Colonic mucosa (tissue), 4 donors: ENCODE measurements around the gene CDH5. TPM values are rescaled to one million over a fixed set of nuclear protein-coding genes. Genes with fewer than 3 reads are reported as not detected.

Experiments
- DNase-seq: peaks from one replicate; pipeline ENCODE4 v3.0.0-alpha.2; 2020
- H3K27ac ChIP-seq: fragments of 200-600 bp; one replicate; pipeline ENCODE4 v1.8.0; 2021
- H3K27me3 ChIP-seq: fragments of 200-600 bp; one replicate; pipeline ENCODE4 v1.8.0; 2021
- H3K36me3 ChIP-seq: fragments of 200-600 bp; one replicate; pipeline ENCODE4 v1.8.0; 2021
- H3K4me1 ChIP-seq: fragments of 200-600 bp; one replicate; pipeline ENCODE4 v1.8.0; 2021; ENCODE audit warnings: mild to moderate bottlenecking
- H3K4me3 ChIP-seq: fragments of 200-600 bp; one replicate; pipeline ENCODE4 v1.8.0; 2021
- H3K9ac ChIP-seq, 2 donors: one replicate each; pipeline ENCODE4 v1.7.0; 2013; ENCODE audit warnings: control low read depth in 2 of 2, low read depth in 2 of 2, low read length in 2 of 2
- H3K9me3 ChIP-seq: fragments of 200-600 bp; one replicate; pipeline ENCODE4 v1.8.0; 2021
- CTCF ChIP-seq: fragments of 200-600 bp; IDR thresholded peaks from one replicate; pipeline ENCODE4 v1.8.0; 2022; ENCODE audit warnings: antibody characterized with exemption, mild to moderate bottlenecking
- intact Hi-C: fragments of 100-400 bp; cut with DNase I; formaldehyde crosslinking; loops from one replicate; pipeline ENCODE4 v1.14.1; 2022
- total RNA-seq, 2 donors: library from RNA; stranded (reverse); fragmentation: NEBNext Ultra II Directional in 1 of 2; extraction: Animal tissue kit (Norgen Biotek cat#: 25700) in 1 of 2; gene quantifications; one replicate each; pipeline ENCODE4 v1.2.1, GENCODE V29; 2021
- donor health status: healthy.
- donor health status: DM: no; HTN: no; CAD: no.
- donor health status: DM: no; HTN: no; CAD: no.

CDH5 gene
- total RNA-seq, 2 donors from 2014 or later: 4.4 to 15.2 TPM

- no peak overlapping the region for H3K27ac ChIP-seq
- no peaks in the 10 kb centered on the region for H3K4me1 ChIP-seq
- intact Hi-C loops: no loop called here
- no peak overlapping the region for H3K9ac ChIP-seq
- H3K36me3 ChIP-seq: no peaks in the 10 kb centered on the region
- no peaks in the 10 kb centered on the region for H3K9me3 ChIP-seq
- H3K4me3 ChIP-seq: no peak overlapping the region
- H3K27me3 ChIP-seq: peaks cover 2% of the 10 kb centered on the region
- DNase-seq: no peak
- no peak for TF ChIP-seq CTCF
Measured at GRCh38 chr16:66420396-66420795, 53.9 kb downstream of the CDH5 start.

GRCh38 chr16:66421891-66422290, 55.4 kb downstream of the CDH5 start:
- Histone ChIP-seq H3K4me3 (no peak overlapping the region), H3K9ac (no peak overlapping the region), H3K27ac (no peak overlapping the region), H3K9me3 (no peaks in the 10 kb centered on the region), H3K36me3 (no peaks in the 10 kb centered on the region), H3K27me3 (peaks cover 15% of the 10 kb centered on the region), H3K4me1 (peaks cover 3% of the 10 kb centered on the region)
- no peak for TF ChIP-seq CTCF
- intact Hi-C loops: no loop called here
- DNase-seq: no peak

GRCh38 chr16:66422366-66422765, 55.9 kb downstream of the CDH5 start:
- H3K27me3 ChIP-seq: peaks cover 18% of the 10 kb centered on the region
- H3K36me3 ChIP-seq: no peaks in the 10 kb centered on the region
- H3K9me3 ChIP-seq: no peaks in the 10 kb centered on the region
- TF ChIP-seq CTCF: no peak
- no peak for DNase-seq
- H3K4me3 ChIP-seq: no peak overlapping the region
- no peak overlapping the region for H3K9ac ChIP-seq
- peaks cover 3% of the 10 kb centered on the region for H3K4me1 ChIP-seq
- no peak overlapping the region for H3K27ac ChIP-seq
- intact Hi-C loops: no loop called here

GRCh38 chr16:66423177-66423576, 56.7 kb downstream of the CDH5 start:
- DNase-seq: no peak
- H3K36me3 ChIP-seq: no peaks in the 10 kb centered on the region
- H3K27ac ChIP-seq: no peak overlapping the region
- TF ChIP-seq CTCF: no peak
- H3K9me3 ChIP-seq: no peaks in the 10 kb centered on the region
- intact Hi-C loops: no loop called here
- peaks cover 3% of the 10 kb centered on the region for H3K4me1 ChIP-seq
- H3K4me3 ChIP-seq: no peak overlapping the region
- peaks cover 26% of the 10 kb centered on the region for H3K27me3 ChIP-seq
- no peak overlapping the region for H3K9ac ChIP-seq

- Histone ChIP-seq H3K9ac (no peak overlapping the region), H3K9me3 (no peaks in the 10 kb centered on the region), H3K4me1 (peaks cover 3% of the 10 kb centered on the region), H3K27me3 (peaks cover 44% of the 10 kb centered on the region), H3K27ac (no peak overlapping the region), H3K4me3 (no peak overlapping the region), H3K36me3 (no peaks in the 10 kb centered on the region)
- intact Hi-C loops: no loop called here
- no peak for DNase-seq
- TF ChIP-seq CTCF: no peak
Measured at GRCh38 chr16:66425651-66426050, 59.2 kb downstream of the CDH5 start.
